Endothelial cell of umbilical vein (primary cell): ENCODE measurements around the gene ZNF687. TPM values are rescaled to one million over a fixed set of nuclear protein-coding genes. Genes with fewer than 3 reads are reported as not detected.

Experiments
- BruUV-seq: library from RNA; stranded (reverse); fragments of 400-500 nt; replicated peaks from 2 replicates; lab custom pipeline; 2021; lab: Mats Ljungman, UMichigan
- CTCF ChIA-PET: fragments of 300-600, 350-600 bp; sonication (Branson Sonifier 250); formaldehyde crosslinking; loops from one replicate; lab custom pipeline; 2021; ENCODE audit warnings: antibody characterized with exemption, inconsistent platforms; lab: Charles Lee
- POLR2A ChIA-PET: fragments of 300-600, 350-600 bp; sonication (Branson Sonifier 250); formaldehyde crosslinking; loops from one replicate; lab custom pipeline; 2021; ENCODE audit warnings: antibody characterized with exemption, inconsistent platforms; lab: Charles Lee
- DNase-seq: peaks from one replicate; pipeline ENCODE4 v3.0.0-alpha.2; 2011; ENCODE audit warnings: low read depth, low spot score
- FAIRE-seq: peaks from 2 replicates; lab custom pipeline; 2011; peaks lifted over from hg19 to GRCh38; lab: Jason Lieb, UNC
- H2AFZ ChIP-seq: 2 replicates; pipeline ENCODE4 v1.6.0; 2012; ENCODE audit warnings: low read depth, low read length, control low read depth, inconsistent platforms
- H3K27ac ChIP-seq: 2 replicates; pipeline ENCODE4 v1.5.1; 2011; ENCODE audit warnings: low read depth, mild to moderate bottlenecking, control low read depth, low read length, moderate library complexity; ENCODE audit not compliant: insufficient read depth
- H3K27me3 ChIP-seq, 2 experiments: 2 replicates each; pipeline versions ENCODE4 v1.6.0 to v1.6.1; 2011; ENCODE audit warnings: low read length in 2 of 2, mixed read lengths in 1 of 2; ENCODE audit not compliant: control insufficient read depth in 2 of 2, insufficient read depth in 2 of 2
- H3K36me3 ChIP-seq, 2 experiments: 2 replicates in 1 of 2; 3 replicates in 1 of 2; pipeline ENCODE4 v1.5.1; 2011; ENCODE audit warnings: low read length in 2 of 2, mild to moderate bottlenecking in 1 of 2, moderate library complexity in 1 of 2; ENCODE audit not compliant: control insufficient read depth in 2 of 2, insufficient read depth in 2 of 2; ENCODE audit errors: extremely low read depth in 1 of 2
- H3K4me1 ChIP-seq: 3 replicates; pipeline ENCODE4 v1.5.1; 2011; ENCODE audit warnings: mild to moderate bottlenecking, low read length; ENCODE audit not compliant: control insufficient read depth, insufficient read depth; ENCODE audit errors: extremely low read depth
- H3K4me2 ChIP-seq: 2 replicates; pipeline ENCODE4 v1.6.1; 2011; ENCODE audit warnings: low read length, control low read depth, mixed read lengths; ENCODE audit not compliant: insufficient read depth
- H3K4me3 ChIP-seq, 3 experiments: fragments of 200-600 bp in 1 of 3; sonication (generic), shearing (Covaris generic) in 1 of 3; replicated peaks in 1 of 3; 2 replicates each; pipeline ENCODE4 v1.5.1; 2011 to 2016; ENCODE audit warnings: control low read depth in 3 of 3, low read length in 3 of 3, mild to moderate bottlenecking in 2 of 3, inconsistent platforms in 1 of 3, low read depth in 1 of 3, moderate library complexity in 1 of 3; ENCODE audit not compliant: insufficient read depth in 1 of 3
- H3K79me2 ChIP-seq: 2 replicates; pipeline ENCODE4 v1.6.0; 2012; ENCODE audit warnings: low read length, inconsistent platforms; ENCODE audit not compliant: control insufficient read depth, insufficient read depth
- H3K9ac ChIP-seq: replicated peaks from 2 replicates; pipeline ENCODE3; 2011; ENCODE audit warnings: low read length, control low read depth; ENCODE audit not compliant: insufficient read depth; ENCODE audit errors: extremely low read depth
- H3K9me1 ChIP-seq: replicated peaks from 3 replicates; pipeline ENCODE4 v1.6.0; 2011; ENCODE audit warnings: mild to moderate bottlenecking, low read length; ENCODE audit not compliant: control insufficient read depth, insufficient read depth; ENCODE audit errors: extremely low read depth
- H3K9me3 ChIP-seq: replicated peaks from 2 replicates; pipeline ENCODE4 v1.5.1; 2012; ENCODE audit warnings: low read length, inconsistent platforms; ENCODE audit not compliant: control insufficient read depth, insufficient read depth
- H4K20me1 ChIP-seq: replicated peaks from 2 replicates; pipeline ENCODE3; 2011; ENCODE audit warnings: mild to moderate bottlenecking, low read length; ENCODE audit not compliant: control insufficient read depth, insufficient read depth; ENCODE audit errors: extremely low read depth
- EZH2 ChIP-seq: IDR thresholded peaks from 2 replicates; pipeline ENCODE4 v1.6.1; 2012; ENCODE audit warnings: borderline replicate concordance, low read depth, mild to moderate bottlenecking, moderate library complexity, low read length, inconsistent platforms; ENCODE audit not compliant: severe bottlenecking
- FOS ChIP-seq: IDR thresholded peaks from 2 replicates; pipeline ENCODE4 v1.6.1; 2011; ENCODE audit warnings: mild to moderate bottlenecking, low read length, moderate library complexity, borderline replicate concordance; ENCODE audit not compliant: insufficient read depth
- GATA2 ChIP-seq: IDR thresholded peaks from 2 replicates; pipeline ENCODE4 v1.7.0; 2011; ENCODE audit warnings: low read depth, mild to moderate bottlenecking, moderate library complexity, mixed read lengths, low read length; ENCODE audit not compliant: insufficient read length, insufficient read depth
- JUN ChIP-seq: IDR thresholded peaks from 2 replicates; pipeline ENCODE4 v1.6.1; 2011; ENCODE audit warnings: borderline replicate concordance, low read depth; ENCODE audit not compliant: insufficient read length, insufficient read depth
- MAX ChIP-seq: IDR thresholded peaks from 2 replicates; pipeline ENCODE4 v1.6.1; 2011; ENCODE audit not compliant: insufficient read depth, insufficient read length
- MYC ChIP-seq: IDR thresholded peaks from one replicate; pipeline ENCODE4 v1.6.1; 2011; ENCODE audit warnings: mild to moderate bottlenecking, low read depth, low read length
- POLR2A ChIP-seq: IDR thresholded peaks from 2 replicates; pipeline ENCODE4 v1.6.1; 2012; ENCODE audit warnings: low read depth, mild to moderate bottlenecking, control low read depth, low read length
- POLR2AphosphoS5 ChIP-seq: IDR thresholded peaks from 2 replicates; pipeline ENCODE4 v1.6.1; 2012; ENCODE audit warnings: low read depth, mild to moderate bottlenecking, control low read depth, low read length, moderate library complexity; ENCODE audit not compliant: insufficient read depth
- dilution Hi-C: fragments of 300-500 bp; cut with MboI; formaldehyde crosslinking; loops from one replicate; pipeline ENCODE4 v1.15.0; 2019; ENCODE audit warnings: low sequenced_read_pairs; ENCODE audit not compliant: extremely low pct_ligation_motif_present
- intact Hi-C: fragments of 100-400 bp; cut with micrococcal nuclease; formaldehyde crosslinking; loops from one replicate; pipeline ENCODE4 v1.10.0; 2022
- polyA plus RNA-seq, 4 experiments: library from polyadenylated mRNA; depleted of rRNA in 3 of 4; stranded (reverse) in 3 of 4; unstranded in 1 of 4; fragments of >200 nt; gene quantifications; 2 replicates each; pipeline versions ENCODE4 v1.2.1 to v1.2.3, GENCODE V29; 2011 to 2012; ENCODE audit warnings: missing spikeins in 1 of 4
- total RNA-seq: library from RNA; stranded (reverse); gene quantifications from 2 replicates; pipeline ENCODE4 v1.2.3, GENCODE V29; 2021
- TF ChIP-seq, protein P1 (sequence below), 2 donors: IDR thresholded peaks; 1 replicate in 1 of 2; 2 replicates in 1 of 2; pipeline ENCODE4 v1.5.1; 2011; ENCODE audit warnings: low read length in 2 of 2, mild to moderate bottlenecking in 2 of 2, moderate library complexity in 2 of 2, control low read depth in 1 of 2, inconsistent platforms in 1 of 2, low read depth in 1 of 2; ENCODE audit not compliant: insufficient read depth in 1 of 2; ENCODE audit errors: extremely low read depth in 1 of 2

The ZNF687 gene
- total and polyA plus RNA-seq, 2 donors (not counting 3 experiments of a cell fraction or from before 2014, with no cell fraction given), result 17.9 to 20.1 TPM

GRCh38 chr1:151313501-151313900 is 31.4 kb downstream of the ZNF687 start:
- Histone ChIP-seq H3K4me3 (no peak overlapping the region), H3K79me2 (peaks cover 18% of the 10 kb centered on the region), H4K20me1 (no peaks in the 10 kb centered on the region), H3K27ac (peak overlapping the region; percentile 25), H3K9me3 (no peaks in the 10 kb centered on the region), H3K36me3 (peaks cover 9 to 20% of the 10 kb centered on the region in 2 experiments), H2AFZ (no peak overlapping the region), H3K4me2 (no peak overlapping the region), H3K4me1 (peaks cover 37% of the 10 kb centered on the region), H3K27me3 (no peaks in the 10 kb centered on the region), H3K9me1 (no peaks in the 10 kb centered on the region), H3K9ac (no peak overlapping the region)
- POLR2A ChIA-PET, result interaction anchor here (1.3 to 1.7 kb wide), 2 partner anchors 14 to 86 kb away, joined by 3 to 11 read pairs; partner anchors contain the start of genes PI4KB and PSMB4
- FAIRE-seq (no peak), DNase-seq (no peak)
- BruUV-seq, result no TSS peak
- TF ChIP-seq GATA2 (no peak), FOS (no peak), JUN (no peak), POLR2A (no peak), MAX (no peak), MYC (no peak), POLR2AphosphoS5 (no peak), EZH2 (no peak)
- TF ChIP-seq, protein P1, sequence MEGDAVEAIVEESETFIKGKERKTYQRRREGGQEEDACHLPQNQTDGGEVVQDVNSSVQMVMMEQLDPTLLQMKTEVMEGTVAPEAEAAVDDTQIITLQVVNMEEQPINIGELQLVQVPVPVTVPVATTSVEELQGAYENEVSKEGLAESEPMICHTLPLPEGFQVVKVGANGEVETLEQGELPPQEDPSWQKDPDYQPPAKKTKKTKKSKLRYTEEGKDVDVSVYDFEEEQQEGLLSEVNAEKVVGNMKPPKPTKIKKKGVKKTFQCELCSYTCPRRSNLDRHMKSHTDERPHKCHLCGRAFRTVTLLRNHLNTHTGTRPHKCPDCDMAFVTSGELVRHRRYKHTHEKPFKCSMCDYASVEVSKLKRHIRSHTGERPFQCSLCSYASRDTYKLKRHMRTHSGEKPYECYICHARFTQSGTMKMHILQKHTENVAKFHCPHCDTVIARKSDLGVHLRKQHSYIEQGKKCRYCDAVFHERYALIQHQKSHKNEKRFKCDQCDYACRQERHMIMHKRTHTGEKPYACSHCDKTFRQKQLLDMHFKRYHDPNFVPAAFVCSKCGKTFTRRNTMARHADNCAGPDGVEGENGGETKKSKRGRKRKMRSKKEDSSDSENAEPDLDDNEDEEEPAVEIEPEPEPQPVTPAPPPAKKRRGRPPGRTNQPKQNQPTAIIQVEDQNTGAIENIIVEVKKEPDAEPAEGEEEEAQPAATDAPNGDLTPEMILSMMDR (IDR thresholded peaks at IDR 0.05; ENCODE audit: extremely low read depth in 1 of 2, insufficient read depth in 1 of 2, low read depth in 1 of 2, low read length in 2 of 2), result no peak
- intact Hi-C loops, result no loop called here
- CTCF ChIA-PET, result interaction anchor here (1.3 to 22.0 kb wide), 5 partner anchors 8 to 25 kb away, joined by 3 to 674 read pairs (median 11); partner anchors contain the start of gene PI4KB
- dilution Hi-C loops, result no loop called here
